ENCODE measurements around the gene ISM1.

Gene ISM1

DNA sequence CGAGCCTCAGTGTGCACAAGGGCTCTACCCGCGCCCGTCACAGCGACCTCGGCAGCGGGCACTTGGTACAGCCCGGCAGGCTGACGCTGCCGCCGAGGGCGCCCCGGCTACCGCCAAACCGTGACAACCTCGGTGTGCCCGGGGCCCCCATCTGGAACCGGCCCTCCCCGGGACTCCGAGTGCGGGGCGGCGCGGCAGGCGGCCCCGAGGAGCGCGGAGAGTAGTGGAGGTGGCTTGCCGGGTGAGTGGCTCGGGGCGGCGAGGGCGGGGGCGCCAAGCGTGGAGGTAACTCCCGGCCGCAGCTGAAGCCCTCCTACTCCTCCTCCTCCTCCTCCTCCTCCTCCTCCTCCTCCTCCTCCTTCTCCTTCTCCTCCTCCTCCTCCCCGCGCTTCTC lies at the start of gene ISM1:
Gene ISM1 (plus strand): TSS at position 371 of the 394 bp plus-strand sequence. CDS start 503 bp downstream, outside the sequence.
- in situ Hi-C loops (cut with HindIII; ENCODE audit: low pct_ligation_motif_present, low pct_unique_long_range_greater_than_20kb, low sequenced_read_pairs): no loop called here
- DNase-seq: peak; percentile 8

DNA sequence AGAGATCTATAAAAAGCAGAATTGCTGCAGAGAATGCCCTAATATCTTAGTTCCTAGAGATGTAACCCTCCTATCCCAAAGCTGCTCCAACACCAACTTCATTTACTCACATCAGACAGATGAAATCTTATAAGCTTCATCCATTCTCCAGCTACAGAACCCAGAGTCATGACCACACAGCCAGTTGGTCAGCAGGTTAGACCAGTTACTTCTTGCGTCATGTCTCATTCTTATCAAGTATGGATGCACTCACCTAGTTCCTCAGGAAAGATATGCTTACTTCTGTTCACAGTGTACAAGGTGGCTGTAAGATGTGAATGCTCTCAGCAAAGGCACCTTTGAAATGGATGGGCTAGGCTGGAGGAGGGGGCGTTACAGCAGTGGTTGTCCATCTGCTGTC lies 47.9 kb upstream of the ISM1 start:
- DNase-seq: no peak

DNA sequence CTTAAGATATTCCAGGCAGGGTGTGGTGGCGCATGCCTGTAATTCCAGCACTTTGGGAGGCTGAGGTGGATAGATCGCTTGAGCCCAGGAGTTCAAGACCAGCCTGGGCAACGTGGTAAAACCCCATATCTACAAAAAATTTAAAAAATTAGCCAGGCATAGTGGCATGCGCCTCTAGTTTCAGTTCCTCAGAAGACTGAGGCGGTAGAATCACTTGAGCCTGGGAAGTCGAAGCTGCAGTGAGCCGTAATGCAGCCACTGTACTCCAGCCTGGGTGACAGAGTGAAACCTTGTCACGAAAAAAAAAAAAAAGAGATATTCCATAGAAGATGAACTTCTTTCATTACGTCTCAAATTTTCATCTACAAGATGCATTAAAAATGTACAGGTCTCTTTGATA lies 46.7 kb upstream of the ISM1 start:
- in situ Hi-C loops (cut with HindIII; ENCODE audit: low pct_ligation_motif_present, low pct_unique_long_range_greater_than_20kb, low sequenced_read_pairs): no loop called here
- DNase-seq: no peak

More for the DNA sequence above, 47.9 kb upstream of the ISM1 start:
- in situ Hi-C loops (cut with HindIII; ENCODE audit: low pct_ligation_motif_present, low pct_unique_long_range_greater_than_20kb, low sequenced_read_pairs): no loop called here

DNA sequence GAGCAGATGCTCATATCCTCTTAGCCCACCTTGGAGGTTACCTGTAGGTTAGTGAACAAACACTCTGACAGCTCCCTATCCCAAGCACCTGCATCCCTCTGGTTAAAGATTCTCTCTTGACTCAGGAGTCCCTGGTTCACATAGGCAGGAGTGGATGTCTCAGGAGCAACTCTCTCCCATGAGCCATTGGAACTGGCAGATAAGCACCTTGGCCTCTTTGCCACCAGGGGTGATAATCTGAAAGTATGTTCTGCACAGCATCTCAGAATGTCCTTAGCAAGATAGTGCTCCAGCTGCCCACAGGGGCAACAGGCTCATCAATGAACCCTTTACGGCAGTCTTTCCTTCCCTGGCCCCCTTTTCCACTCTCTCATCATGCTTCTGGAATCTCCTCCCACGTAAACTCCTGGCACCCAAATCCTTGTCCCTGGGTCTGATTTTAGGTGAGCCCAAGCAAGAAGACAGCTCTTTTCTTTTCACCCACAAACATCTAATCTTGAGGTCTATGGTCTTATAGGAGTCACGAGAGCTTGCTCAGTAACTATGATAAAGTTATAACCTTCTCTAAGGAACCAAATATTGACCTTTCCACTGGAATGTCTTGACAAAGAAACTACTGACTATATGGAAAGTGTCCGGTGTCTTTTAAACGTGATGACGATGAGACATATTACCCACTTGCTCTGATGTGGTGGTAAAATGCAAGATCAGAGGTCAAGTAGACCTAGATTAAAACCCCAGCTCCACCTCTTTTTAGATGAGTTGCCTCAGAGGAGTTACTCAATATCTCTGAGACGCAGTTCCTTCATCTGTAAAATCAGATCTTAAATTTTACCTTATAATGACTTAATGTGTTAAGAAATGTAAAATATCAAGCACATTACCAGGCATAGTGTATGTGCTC lies 39.8 kb upstream of the ISM1 start:
- no peak for DNase-seq
- in situ Hi-C loops (cut with HindIII; ENCODE audit: low pct_ligation_motif_present, low pct_unique_long_range_greater_than_20kb, low sequenced_read_pairs): no loop called here

DNA sequence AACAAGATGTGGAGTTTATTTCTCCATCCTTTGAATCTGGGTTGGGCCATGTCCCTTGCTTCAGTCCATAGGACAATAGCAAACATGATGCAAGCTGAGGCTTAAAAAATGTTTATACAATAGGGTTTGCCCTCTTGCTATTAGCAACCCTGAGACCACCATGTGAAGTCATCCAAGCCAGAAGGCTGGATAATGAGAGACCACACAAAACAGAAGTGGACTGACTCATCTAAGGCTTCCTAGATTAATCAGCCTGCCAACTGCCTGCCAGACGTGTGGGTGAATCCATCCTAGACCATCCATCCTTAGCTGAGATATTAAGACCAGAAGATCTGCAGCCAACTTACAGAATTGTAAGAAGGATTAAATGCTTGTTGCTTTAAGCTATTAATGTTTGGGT lies 38.1 kb upstream of the ISM1 start:
- in situ Hi-C loops (cut with HindIII; ENCODE audit: low pct_ligation_motif_present, low pct_unique_long_range_greater_than_20kb, low sequenced_read_pairs): no loop called here
- DNase-seq: no peak

DNA sequence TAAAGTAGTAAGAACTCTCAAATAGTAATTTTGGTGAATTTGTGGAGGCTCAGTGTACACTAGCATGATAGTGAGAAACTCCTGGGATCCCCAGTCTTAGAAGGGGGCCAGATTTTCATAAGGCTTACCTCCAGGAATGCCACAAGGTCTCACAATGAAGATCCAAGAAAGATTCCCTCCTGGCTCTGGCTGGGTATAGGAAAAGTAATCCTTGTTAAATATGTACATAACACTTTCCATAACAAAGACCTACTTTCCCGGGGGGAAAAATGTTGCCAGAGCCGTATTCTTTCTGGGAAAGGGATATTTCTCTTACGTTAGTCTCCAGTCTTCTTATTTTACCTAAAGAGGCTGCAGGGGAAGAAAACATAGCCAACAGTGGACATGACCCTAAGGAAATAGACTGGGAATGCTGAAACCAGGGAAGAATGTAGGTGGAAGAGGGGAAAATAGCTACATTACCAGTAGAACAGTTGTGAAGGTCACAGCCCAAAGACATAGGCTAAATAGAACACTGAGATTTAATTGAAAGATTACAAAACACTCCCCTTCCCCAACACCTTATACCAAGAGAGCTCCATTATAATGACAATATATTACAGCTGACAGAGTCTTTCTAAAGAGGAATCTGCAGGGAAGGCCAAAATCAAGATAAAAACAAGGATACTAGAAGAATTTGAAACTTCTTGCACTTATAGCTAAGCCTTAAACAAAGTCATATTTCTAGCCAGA lies 34.9 kb upstream of the ISM1 start:
- no peak for DNase-seq
- in situ Hi-C loops (cut with HindIII; ENCODE audit: low pct_ligation_motif_present, low pct_unique_long_range_greater_than_20kb, low sequenced_read_pairs): no loop called here

DNA sequence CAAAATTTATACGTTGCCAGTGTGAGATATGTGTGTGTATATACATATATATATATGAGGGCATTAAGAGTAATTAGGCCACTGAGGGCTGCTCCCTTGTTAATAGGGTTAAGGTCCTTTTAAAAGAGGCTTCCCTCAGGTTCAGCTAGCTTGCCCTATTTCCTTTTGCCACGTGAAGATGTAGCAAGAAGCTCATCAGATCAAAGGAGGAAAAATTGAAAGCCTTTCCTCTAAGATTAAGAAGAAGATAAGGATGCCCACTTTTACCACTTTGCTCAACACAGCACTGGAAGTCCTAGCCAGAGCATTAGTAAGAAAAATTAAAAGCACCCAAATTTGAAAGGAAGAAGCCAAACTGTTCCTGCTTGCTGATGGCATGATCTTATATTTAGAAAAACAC lies 33.2 kb upstream of the ISM1 start:
- in situ Hi-C loops (cut with HindIII; ENCODE audit: low pct_ligation_motif_present, low pct_unique_long_range_greater_than_20kb, low sequenced_read_pairs): no loop called here

DNA sequence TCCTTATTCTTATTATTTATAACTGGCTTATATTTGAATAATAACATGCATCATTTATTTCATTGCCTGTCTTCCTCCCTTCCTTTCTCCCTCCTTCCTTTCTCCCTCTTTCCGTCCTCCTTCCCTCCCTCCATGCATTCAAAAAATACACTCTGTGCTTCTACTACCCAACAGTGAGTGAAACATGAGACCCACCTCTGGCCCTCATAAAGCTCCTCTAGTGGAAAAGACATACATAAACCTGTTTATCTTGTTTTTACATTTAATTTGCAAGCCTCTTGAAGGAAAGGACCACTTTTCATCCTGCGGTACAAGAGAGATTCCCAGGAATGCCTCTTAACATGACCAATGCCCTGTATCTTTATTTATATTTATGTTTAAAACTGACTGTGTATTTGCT lies 21.8 kb upstream of the ISM1 start:
- in situ Hi-C loops (cut with HindIII; ENCODE audit: low pct_ligation_motif_present, low pct_unique_long_range_greater_than_20kb, low sequenced_read_pairs): no loop called here
- no peak for DNase-seq

More for the DNA sequence above, 33.2 kb upstream of the ISM1 start:
- DNase-seq: no peak

DNA sequence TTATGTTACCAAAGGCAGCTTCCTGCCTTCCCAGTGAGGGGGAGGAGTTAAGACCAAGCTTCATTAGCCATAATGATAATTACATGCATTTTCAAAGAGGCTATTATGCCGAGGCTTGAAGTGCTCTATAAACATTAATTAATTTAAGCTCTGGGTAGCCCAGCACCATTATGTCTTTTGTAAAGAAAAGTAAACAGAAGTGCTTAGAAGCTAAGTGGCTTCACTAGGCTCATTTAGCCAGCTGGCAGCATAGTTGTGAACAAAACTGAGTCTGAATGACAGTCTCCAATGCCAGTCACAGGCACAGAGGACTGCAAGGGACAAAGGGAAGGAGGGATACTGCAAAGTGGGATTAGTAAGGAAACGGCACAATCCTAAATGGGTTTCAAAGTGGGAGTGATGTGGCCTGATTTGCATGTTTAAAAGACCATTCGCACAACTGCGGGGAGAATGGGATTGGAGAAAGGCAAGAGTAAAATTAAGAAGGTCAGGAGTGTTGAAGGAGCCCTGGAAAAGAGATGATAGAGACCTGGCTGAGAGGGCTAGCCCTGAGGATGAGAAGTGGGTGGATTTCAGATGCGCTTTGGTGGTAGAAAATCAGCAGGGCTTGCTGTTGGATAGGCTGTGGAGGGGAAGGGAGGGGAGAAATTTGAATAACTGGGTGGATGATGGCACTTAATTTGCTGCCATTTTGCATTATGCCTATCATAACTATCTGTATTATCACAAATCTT lies 20.1 kb upstream of the ISM1 start:
- no peak for DNase-seq
- in situ Hi-C loops (cut with HindIII; ENCODE audit: low pct_ligation_motif_present, low pct_unique_long_range_greater_than_20kb, low sequenced_read_pairs): no loop called here

DNA sequence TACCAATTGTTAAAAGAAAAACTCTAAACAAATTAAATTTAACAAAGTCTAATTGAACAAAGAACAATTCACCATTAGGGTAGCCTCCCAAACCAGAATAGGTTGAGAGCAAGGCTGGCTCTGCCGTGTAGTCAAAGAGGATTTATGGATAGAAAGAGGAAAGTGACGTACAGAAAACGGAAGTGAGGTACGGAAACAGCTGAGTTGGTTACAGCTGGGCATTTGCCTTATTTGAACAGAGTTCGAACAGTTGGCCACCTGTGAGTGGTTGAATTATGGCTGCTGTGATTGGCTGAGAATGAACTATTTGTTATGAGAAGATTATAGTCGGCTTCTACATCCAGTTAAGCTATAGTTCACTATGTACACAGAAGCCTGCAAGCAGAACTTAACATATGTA lies 18.5 kb upstream of the ISM1 start:
- DNase-seq: no peak
- in situ Hi-C loops (cut with HindIII; ENCODE audit: low pct_ligation_motif_present, low pct_unique_long_range_greater_than_20kb, low sequenced_read_pairs): no loop called here

DNA sequence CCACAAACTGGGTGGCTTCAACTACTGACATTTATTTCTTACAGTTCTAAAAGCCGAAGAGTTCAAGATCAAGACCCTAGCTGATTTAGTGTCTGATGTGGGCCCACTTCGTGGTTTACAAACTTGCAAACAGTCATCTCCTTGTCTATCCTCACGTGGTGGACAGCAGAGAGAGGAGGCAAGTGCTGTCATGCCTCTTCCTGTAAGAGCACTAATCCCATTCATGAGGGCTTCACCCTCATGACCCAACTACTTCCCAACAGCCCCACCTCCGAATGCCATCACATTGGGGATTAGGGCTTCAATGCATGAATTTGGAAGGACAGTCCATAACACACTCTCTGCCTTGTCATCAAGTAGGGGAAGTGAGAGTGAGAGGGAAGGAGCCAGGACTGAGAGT lies 15.6 kb upstream of the ISM1 start:
- in situ Hi-C loops (cut with HindIII; ENCODE audit: low pct_ligation_motif_present, low pct_unique_long_range_greater_than_20kb, low sequenced_read_pairs): no loop called here
- no peak for DNase-seq

DNA sequence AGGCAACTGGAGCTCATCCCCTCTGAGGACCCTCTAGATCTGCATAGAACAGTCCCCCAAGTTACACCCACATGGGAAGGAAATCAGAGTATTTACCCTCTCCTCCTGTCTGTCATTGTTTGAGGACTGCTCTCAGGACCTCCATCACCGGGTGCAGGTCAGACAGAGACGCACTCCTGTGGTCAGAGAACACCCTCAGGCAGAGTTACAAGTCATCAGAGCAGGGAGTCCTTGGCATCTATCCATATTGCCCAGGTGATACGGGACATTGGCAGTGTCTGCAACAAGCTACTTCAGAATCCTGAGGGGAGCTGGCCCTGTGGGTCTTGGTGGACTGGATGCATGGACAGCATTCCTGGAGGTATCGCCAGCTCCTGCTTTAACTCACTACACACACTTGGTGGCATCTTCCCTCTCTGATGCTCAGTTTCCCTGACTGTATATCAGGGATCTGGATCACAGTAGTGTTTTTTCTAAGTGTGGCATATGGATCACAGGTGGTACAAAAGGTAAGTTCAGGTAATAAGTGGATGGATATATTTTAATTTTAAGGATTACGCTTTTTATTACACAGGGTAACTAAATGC lies 15.1 kb upstream of the ISM1 start:
- no peak for DNase-seq
- in situ Hi-C loops (cut with HindIII; ENCODE audit: low pct_ligation_motif_present, low pct_unique_long_range_greater_than_20kb, low sequenced_read_pairs): no loop called here

DNA sequence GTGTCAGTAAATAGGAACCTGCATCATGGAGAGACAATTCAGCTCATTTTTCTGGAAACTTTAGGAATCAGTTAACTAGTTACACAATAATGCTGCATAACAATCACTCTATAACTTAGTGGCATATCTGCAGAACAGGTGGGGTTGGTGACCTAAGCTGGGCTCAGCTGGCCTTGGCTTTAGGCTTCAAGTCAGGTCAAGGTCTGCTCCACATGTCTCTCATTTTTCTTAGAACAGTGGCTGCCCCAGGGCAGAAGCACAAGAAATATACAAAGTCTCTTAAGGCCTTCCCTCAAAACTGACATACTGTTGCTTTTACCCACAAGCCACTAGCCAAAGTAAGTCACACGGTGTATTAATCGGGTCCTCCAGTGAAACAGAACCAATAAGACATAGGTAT lies 14.1 kb upstream of the ISM1 start:
- in situ Hi-C loops (cut with HindIII; ENCODE audit: low pct_ligation_motif_present, low pct_unique_long_range_greater_than_20kb, low sequenced_read_pairs): no loop called here
- no peak for DNase-seq

DNA sequence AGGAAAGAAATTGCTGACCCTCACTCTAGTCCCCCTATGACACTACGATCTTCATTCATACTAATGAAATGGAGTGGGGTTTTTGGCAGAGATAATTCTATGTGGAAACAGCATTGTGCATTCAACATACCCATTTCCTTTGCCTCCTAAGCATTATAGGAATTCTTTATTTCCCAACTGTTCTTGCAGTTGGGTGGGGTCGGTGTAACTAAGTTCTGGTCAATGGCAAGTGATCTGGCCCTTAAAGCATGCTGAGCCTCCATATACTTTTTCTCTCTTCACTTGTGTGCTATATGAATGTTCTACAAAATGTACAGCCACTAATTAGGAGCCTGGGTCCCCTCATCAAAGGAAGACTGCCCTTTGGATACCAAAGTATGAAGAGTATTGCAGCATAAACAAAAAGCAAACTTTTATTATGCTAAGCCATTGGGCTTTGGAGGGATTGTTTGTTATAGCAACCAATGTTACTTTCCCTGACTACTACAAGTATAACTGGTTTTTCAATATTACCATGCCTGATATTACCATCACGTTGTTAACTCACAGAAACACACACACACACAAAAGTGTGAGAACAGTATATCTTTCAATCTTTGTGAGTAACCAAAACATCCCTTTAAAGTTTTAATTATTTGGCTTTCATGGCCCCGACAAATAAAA lies 9.0 kb upstream of the ISM1 start:
- in situ Hi-C loops (cut with HindIII; ENCODE audit: low pct_ligation_motif_present, low pct_unique_long_range_greater_than_20kb, low sequenced_read_pairs): no loop called here
- no peak for DNase-seq

DNA sequence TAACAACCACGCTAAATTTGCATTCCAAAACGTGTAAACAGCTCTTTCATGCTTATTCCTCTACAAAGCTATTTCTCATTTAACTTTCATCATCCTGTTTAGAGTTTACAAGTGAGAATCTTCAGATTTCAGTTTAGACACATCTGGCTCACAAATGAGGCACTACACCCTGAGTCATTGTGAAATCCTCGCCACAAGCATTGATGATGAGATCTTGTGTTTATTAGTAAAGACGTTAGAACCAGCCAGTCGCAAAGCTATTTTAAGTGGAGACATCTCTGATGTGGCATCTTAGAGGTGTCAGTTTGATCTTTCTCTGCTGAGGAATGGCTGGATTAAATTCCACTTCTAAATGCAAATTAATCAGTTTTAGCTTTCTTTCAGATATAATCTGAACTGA lies 8.3 kb upstream of the ISM1 start:
- in situ Hi-C loops (cut with HindIII; ENCODE audit: low pct_ligation_motif_present, low pct_unique_long_range_greater_than_20kb, low sequenced_read_pairs): no loop called here
- no peak for DNase-seq

DNA sequence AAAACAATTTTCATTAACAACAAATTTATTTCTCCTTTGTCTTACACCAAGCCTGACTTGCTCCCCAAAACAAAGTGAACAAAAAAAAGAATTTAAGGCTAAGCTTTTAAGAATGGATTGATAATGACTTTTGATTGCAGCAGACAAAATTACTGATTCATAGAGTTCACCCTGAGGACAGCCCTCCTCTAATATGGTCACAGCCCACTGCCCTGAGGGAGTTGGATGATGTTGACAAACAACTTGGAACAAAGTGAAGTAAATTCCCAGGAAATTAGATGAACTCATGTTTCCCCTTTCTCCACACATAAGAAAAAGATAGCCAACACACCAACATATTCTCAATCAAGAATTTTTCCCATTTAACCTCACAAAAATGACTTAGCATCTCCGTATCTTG lies 7.7 kb upstream of the ISM1 start:
- DNase-seq: no peak
- in situ Hi-C loops (cut with HindIII; ENCODE audit: low pct_ligation_motif_present, low pct_unique_long_range_greater_than_20kb, low sequenced_read_pairs): no loop called here

DNA sequence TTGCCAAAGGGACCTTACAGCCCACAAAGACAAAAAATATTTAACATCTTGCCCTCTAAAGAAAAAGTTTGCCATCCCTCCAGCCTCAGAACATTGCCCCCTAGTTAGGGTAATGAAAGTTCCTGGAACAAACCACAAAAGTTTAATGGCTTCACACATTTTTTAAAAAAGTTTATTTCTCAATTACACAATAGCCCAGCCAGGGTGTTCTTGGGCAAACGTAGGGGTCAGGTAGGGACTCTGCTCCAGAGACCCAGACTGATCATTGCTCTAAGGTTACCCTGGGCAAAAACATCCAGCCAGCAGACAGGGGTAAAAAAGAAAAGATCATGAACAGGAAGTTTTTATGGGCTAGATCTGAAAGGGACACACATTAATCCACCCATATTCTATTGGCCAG lies 4.5 kb upstream of the ISM1 start:
- DNase-seq: no peak
- in situ Hi-C loops (cut with HindIII; ENCODE audit: low pct_ligation_motif_present, low pct_unique_long_range_greater_than_20kb, low sequenced_read_pairs): no loop called here

DNA sequence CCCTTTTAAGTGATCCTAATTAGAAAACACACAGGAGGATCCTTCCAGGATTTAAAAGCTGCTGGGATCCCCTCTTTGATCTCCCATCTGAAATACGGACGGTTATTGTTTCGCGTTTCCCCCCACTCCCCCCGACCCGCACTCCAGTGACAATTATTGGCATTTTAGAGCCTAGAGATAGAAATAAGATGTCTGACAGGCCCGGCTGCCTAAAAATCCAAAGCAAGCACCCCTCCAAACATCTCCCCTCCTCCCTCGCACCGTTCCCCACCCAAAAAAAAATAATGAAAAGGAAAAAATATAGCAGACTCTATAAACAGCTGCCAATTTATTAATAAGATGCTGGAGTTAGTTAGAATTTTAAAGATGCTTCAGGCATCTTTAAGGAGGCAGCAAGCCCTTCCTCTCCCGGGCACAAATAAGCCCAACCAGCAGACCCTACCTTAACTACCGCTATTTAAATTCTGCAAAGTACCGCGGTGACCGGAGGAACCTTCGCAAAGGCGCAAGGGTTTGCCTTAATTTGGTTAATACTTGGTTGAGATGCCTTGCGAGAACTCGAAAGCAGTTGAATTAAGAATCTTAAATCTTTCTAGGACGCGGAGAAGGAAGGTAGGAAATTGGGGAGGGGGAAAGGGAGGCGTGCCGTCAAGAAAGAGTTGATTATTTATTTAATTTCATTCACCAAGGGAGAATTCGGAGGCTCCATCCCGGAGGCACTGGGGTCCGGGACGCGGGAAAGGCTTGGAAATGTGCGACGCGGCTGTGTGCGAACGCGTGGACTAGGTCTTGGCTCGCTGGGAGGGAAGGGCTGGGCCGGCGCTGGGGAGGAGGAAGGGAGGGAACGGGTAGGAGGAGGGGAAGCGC lies 1.5 kb upstream of the ISM1 start:
- in situ Hi-C loops (cut with HindIII; ENCODE audit: low pct_ligation_motif_present, low pct_unique_long_range_greater_than_20kb, low sequenced_read_pairs): no loop called here
- no peak for DNase-seq
